ENCODE measurements around the gene TRAPPC12.
"Not testable (repeated sequence)": the region's sequence is repeated elsewhere in the genome, so short reads cannot be mapped to it uniquely, and the experiment has no call there.

The TRAPPC12 gene

DNA sequence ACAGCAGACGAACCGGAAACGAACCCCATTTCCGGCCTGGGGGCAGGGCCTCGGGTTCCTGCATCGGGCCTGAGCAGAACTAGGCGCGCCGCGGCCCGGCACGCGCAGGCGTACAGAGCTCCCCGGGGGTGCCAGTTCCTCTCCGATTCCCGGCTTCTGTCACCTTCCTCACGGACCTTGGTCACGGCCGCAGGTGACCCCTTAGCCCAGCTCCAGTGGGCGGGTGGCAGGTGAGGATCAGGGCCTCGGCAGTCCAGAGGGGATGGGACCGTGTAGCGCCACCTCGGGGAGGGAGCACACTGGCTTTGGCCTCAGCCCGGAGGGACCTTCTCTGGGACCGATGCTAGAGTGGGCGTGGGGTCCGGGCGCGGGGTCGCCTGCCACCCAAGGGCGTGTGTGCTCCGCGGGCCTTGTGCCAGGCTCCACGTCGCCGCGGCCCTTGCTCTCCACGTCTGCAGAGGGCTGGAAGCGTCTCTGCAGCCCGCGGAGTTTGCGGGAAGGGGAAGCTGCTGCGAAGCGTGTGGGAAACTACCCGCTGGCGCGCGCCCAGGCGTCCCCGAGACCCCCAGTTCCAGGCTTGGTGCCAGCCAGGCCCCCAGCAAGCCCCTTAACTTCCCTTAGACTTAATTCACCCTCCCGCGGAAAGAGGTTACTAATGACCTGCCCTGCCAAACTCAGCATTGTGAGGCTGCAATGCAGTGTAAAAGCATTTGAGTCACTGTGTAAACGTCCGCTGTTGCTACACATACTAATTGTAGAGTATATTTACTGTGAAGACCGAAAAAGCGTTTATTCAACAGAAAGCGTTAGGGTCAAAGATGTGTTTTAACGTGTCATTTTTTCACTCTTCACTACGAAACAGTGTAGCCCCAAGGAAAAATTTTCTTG lies at the start of gene TRAPPC12:
TSS of gene TRAPPC12 (plus strand) at position 48 of the 888 bp plus-strand sequence. CDS start 7,930 bp downstream, outside the sequence.
- peak; percentile 83 to 89 for DNase-seq (ENCODE audit: low read depth in 2 of 2)

DNA sequence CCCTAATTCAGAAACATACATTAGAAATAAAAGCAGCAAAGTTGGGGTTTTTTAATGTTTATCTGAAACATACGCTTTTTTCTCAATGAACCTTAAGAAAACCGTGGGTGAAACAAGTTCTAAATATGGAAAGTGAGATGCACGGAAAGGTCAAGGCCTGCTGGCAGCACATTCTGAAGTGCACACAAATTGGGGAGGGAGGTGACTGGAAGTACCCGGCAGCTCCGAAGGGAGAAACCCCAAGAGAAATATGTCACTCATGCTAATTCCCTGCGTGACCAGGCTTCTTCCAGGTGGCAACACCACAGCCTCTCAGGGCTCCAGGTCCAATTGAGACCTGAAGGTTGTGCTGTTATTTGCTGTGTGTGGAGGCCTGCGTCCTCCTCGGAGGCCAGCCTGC lies 47.4 kb upstream of the TRAPPC12 start:
- no peak for DNase-seq (ENCODE audit: low read depth in 2 of 2)

GRCh38 chr2:3334392-3335345 lies 44.8 kb upstream of the TRAPPC12 start:
- no peak for DNase-seq (ENCODE audit: low read depth in 2 of 2)

DNA sequence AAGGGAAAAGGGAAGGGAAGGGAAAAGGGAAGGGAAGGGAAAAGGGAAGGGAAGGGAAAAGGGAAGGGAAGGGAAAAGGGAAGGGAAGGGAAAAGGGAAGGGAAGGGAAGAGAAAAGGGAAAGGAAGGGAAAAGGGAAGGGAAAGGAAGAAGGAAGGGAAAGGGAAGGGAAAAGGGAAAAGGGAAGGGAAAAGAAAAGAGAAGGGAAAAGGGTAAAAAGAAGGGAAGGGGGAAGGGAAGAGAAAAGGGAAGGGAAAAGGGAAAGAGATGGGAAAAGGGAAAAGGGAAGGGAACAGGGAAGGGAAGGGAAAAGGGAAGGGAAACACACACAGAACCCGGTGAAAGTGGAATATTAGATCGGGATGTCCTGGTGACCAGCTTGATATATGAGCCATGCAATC lies 42.6 kb upstream of the TRAPPC12 start:
- DNase-seq (ENCODE audit: low read depth in 2 of 2) = no peak

DNA sequence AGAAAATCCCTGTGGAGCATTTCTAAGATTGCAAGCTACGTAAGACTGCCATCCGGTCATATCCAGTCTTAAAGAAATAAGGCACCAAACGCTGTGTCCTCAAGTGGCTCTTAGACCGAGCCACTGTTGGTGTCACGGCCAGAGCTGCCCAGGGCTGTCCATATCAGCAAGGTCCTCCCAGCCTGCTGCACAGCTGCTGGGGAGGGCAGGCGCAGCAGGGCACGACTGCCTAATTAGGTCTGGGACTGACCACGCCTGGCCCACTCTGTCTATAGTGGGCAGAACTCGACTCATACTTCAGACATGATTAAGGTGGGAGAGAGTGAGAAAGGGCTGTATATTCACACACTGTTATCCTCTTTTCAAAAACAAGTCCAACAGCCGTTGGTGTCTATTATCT lies 41.2 kb upstream of the TRAPPC12 start:
- DNase-seq (ENCODE audit: low read depth in 2 of 2) = no peak

DNA sequence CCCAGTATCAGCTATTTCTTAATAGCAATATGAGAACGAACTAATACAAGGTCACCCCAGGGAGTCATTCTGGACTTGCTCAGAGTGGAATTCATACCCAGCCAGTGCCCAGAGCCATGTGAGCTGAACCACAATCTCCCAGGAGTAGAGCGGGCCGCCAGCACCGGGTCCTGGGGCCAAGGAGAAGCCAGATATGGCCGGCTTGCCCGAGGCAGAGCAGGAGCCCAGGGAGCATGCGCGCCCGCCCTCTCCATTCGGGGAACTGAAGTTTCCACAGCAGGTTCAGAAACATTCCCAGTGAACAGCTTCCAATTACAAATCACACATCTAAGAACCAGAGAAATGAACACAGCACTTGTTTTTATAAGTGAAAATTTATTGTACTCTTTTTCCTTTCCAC lies 39.4 kb upstream of the TRAPPC12 start:
- DNase-seq (ENCODE audit: low read depth in 2 of 2) = no peak

- no peak for DNase-seq (ENCODE audit: low read depth in 2 of 2)
These were observed 38.2 kb upstream of the TRAPPC12 start for GRCh38 chr2:3341336-3341735.

- no peak for DNase-seq (ENCODE audit: low read depth in 2 of 2)
These were observed 37.2 kb upstream of the TRAPPC12 start for GRCh38 chr2:3342324-3342723.

DNA sequence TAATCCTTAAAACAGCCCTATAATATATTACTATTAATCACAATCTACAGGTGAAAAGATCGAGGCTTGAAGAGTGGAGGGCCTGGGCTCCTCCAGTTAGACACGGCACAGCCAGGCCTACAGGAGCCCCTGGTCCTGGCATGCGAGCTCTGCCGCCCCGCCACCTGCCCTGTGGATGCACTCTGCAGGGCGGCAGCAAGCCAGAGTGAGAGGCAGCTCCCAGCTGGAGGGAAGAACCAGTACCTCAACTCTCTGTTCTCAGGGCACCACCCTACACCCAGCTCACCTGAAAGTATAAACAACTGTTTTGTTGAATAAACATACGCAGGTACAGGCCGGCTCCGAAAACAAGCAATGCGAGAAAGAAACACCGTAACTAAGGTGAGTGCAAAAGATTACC lies 36.5 kb upstream of the TRAPPC12 start:
- no peak for DNase-seq (ENCODE audit: low read depth in 2 of 2)

DNA sequence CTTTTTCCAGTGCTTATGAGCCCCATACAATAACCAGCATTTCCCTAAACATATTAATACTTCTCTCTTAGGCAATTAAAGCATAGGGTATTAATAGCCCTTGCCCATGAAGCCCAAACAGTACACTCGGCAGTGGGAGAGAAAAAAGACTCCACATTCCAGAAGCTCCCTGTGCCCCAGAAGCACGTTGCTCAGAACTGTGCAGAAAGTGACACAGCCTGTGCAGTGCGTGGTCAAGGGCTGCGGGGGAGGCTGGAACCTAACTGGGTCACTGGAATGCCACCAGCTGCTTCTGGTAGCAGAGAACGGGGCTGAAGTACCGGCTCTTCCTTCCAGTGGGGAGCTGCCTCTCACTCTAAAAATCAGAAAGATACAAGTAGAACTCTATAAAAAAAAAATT lies 34.6 kb upstream of the TRAPPC12 start:
- no peak for DNase-seq (ENCODE audit: low read depth in 2 of 2)

GRCh38 chr2:3345621-3346020 lies 33.9 kb upstream of the TRAPPC12 start:
- DNase-seq (ENCODE audit: low read depth in 2 of 2) = no peak

DNA sequence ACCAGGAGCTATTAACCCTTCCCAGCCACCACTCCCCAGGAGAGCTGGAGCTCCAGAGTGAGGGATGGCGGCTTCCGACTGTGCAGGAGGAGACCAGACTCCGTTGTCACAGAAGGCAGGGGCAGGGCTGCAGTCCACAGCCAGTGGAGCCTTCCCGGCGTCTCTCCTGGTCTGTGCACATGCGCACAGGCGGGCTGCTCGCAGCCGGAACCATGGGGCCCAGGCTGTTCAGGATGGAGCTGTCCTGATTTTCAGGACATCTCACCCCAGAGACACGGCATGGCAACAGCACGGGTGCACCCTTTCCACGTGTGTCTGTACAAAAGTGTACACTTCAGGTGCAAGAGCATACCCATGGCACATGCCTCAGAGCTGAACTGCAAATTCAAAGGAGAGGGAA lies 30.7 kb upstream of the TRAPPC12 start:
- DNase-seq (ENCODE audit: low read depth in 2 of 2) = no peak

DNA sequence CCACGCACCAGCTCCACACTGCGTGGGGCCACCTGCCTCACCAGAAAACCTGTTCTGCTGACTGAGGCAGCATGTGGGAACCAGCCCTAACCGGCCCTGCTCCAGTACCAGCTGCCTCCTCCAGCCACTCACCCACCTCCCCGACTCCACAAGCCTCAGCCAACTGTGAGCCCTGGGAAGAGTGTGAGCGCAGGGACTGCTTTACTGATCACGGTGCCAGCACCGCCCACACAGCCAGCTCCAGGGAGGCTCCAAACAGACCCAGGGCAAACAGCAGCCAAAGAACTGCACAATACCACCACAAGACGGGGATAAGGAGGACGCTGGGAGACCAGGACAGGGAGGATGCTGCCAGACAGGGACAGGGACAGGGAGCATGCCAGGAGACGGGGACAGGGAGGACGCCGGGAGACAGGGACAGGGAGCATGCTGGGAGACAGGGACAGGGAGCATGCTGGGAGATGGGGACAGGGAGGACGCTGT lies 30.2 kb upstream of the TRAPPC12 start:
- no peak for DNase-seq (ENCODE audit: low read depth in 2 of 2)

DNA sequence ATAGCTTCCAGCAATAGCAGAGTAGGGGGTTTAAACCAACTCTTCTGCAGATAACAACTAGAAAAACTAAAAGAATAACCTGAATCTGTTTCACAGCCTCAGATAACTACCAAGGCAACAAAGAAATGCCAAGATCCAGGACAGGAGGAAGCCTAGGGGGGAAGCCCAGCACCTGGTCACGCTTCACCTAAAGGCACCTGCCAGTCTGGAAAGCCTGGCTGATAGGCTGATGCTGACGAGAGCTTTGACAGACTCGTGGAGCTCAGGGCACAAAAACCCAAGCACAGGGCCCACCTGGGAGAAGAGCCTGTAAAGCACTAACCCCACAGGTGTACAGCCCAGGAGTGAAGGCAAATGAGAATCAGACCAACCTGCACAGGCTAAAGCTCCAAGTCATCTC lies 24.5 kb upstream of the TRAPPC12 start:
- no peak for DNase-seq (ENCODE audit: low read depth in 2 of 2)

GRCh38 chr2:3355951-3356569 lies 23.4 kb upstream of the TRAPPC12 start:
- DNase-seq (ENCODE audit: low read depth in 2 of 2) = no peak

DNA sequence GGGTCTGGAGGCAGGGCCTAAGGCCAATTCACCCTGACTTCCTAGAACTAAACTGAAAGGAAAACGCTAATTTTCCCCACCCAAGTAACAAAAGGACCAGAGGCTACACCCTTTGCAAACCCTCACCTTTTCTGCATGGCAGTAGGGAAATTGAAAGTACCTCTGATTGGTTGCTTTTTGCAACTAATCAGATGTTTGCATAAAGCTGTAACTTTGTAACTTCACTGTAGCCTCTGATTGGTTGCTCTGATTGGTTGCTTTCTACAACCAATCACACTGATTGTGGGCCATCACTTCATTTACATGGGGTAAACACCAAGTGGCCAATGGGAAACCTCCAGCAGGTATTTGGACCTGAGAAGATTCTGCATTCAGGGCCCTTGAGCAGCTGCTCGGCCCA lies 22.7 kb upstream of the TRAPPC12 start:
- no peak for DNase-seq (ENCODE audit: low read depth in 2 of 2)

- not testable (repeated sequence) for DNase-seq (ENCODE audit: low read depth in 2 of 2)
These were observed 22.0 kb upstream of the TRAPPC12 start for GRCh38 chr2:3357446-3357845.

DNA sequence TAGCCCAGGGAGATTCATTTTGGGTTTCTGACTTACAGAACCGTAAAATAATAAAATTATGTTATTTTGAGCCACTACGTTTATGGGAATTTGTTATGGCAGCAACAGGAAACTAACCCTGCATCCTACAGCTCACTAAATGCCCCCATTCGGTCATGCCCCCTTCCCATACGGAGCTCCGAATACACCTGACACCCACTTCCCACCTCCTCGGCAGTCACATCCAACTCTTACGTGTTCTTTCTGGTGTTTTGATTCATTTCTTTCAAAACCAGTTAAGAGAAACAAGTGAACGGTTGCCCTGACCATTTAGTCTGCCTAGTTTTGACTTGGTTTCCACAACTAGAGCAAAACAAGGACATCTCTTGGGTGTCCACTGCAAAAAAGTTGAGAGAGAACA lies 21.6 kb upstream of the TRAPPC12 start:
- no peak for DNase-seq (ENCODE audit: low read depth in 2 of 2)

- no peak for DNase-seq (ENCODE audit: low read depth in 2 of 2)
These were observed 17.7 kb upstream of the TRAPPC12 start for GRCh38 chr2:3361518-3362389.

DNA sequence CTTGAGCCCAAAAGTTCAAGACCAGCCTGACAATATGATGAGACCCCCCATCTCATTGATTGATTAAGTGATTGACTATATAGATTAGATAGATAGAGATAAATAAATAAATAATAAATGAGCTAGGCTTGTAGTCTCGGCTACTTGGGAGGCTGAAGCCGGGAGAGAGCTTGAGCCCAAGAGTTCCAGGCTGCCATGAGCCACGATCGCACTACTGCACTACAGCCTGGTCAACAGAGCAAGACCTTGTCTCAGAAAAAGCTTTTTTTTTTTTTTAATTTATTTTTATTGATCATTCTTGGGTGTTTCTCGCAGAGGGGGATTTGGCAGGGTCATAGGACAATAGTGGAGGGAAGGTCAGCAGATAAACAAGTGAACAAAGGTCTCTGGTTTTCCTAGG lies 14.3 kb upstream of the TRAPPC12 start:
- no peak for DNase-seq (ENCODE audit: low read depth in 2 of 2)

GRCh38 chr2:3368261-3368722 lies 11.2 kb upstream of the TRAPPC12 start:
- DNase-seq (ENCODE audit: low read depth in 2 of 2) = no peak
